GM19239 (cell line): ENCODE data around the gene FRY.

Experiments used
- DNase-seq: peaks from one replicate; pipeline ENCODE4 v3.0.0; 2011; ENCODE audit warnings: low spot score; ENCODE audit not compliant: insufficient read length
- FAIRE-seq: peaks from 2 replicates; lab custom pipeline; 2011; peaks lifted over from hg19 to GRCh38; lab: Jason Lieb, UNC

FRY gene

DNA sequence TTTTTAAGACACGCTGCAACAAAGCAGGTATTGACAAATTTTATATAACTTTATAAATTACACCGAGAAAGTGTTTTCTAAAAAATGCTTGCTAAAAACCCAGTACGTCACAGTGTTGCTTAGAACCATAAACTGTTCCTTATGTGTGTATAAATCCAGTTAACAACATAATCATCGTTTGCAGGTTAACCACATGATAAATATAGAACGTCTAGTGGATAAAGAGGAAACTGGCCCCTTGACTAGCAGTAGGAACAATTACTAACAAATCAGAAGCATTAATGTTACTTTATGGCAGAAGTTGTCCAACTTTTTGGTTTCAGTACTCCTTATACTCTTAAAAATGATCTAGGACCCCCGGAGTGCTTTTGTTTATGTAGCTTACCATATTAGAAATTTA is 284.9 kb downstream of the FRY start:
- FAIRE-seq (peak; percentile 52), DNase-seq (no peak)

GRCh38 chr13:32317716-32318465 is 286.3 kb downstream of the FRY start:
- DNase-seq = no peak
- no peak for FAIRE-seq

GRCh38 chr13:32320528-32320927 is 289.0 kb downstream of the FRY start:
- FAIRE-seq (no peak), DNase-seq (no peak)

GRCh38 chr13:32323912-32324311 is 292.3 kb downstream of the FRY start:
- FAIRE-seq = no peak
- DNase-seq = no peak

GRCh38 chr13:32330441-32330840 is 298.9 kb downstream of the FRY start:
- FAIRE-seq (no peak), DNase-seq (no peak)

DNA sequence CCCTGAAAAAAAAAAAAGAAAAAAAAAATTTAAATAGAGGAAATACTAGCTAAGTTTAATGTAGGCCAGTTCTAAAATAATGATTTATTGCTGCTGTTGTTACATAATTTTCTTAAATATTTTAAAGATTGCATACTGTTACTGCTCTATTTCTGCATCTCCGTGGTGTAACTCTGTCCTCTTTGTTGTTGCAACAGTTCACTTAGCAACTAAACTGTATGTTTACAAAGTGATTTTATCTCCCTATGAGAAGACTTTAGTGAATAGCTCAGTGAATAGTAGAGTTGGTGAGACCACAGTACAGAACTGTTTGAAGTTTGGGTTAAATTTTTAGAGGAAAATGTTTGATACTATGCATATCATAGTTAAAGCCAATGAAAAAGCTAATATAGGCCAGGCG is 303.1 kb downstream of the FRY start:
- FAIRE-seq (no peak), DNase-seq (no peak)

DNA sequence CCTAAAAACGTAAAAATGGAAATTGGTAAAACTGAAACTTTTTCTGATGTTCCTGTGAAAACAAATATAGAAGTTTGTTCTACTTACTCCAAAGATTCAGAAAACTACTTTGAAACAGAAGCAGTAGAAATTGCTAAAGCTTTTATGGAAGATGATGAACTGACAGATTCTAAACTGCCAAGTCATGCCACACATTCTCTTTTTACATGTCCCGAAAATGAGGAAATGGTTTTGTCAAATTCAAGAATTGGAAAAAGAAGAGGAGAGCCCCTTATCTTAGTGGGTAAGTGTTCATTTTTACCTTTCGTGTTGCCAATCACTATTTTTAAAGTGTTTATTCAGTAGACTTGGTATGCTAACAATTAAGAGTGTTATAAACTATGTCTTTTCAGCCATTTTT is 309.3 kb downstream of the FRY start:
- no peak for FAIRE-seq
- DNase-seq = no peak

DNA sequence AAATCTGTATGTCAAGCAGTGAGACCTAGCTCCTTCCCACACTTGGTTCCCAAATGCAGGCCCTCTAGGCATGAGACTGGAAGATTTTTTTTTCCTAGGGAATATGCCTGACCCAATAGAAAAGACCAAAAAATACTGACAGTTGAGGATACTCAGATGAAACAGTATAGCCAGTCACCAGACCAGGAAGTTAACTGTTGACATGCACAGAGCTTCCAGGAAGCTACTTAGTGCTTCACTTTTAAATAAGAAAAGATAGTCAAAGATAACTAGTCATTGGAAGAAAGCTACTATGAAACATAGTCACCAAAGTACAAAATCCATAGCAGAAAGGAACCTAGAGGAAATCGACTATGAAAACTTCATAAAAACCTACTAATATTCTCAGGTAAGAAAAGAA is 316.1 kb downstream of the FRY start:
- DNase-seq = no peak
- no peak for FAIRE-seq
